Measurements from ENCODE around the gene AMER2. TPM values are rescaled to one million over a fixed set of nuclear protein-coding genes. Genes with fewer than 3 reads are reported as not detected.
"Not testable (repeated sequence)": the region's sequence is repeated elsewhere in the genome, so short reads cannot be mapped to it uniquely, and the experiment has no call there.

Gene AMER2
- total RNA-seq, 4 donors from 2014 or later: under 0.01 to 0.17 TPM; not detected in 2

- no peaks in the 10 kb centered on the region for H3K36me3 ChIP-seq
- no peak overlapping the region for H3K4me3 ChIP-seq
- peaks cover 0 to 29% (median 9%) of the 10 kb centered on the region in 4 donors for H3K27me3 ChIP-seq
- TF ChIP-seq POLR2A (IDR thresholded peaks at IDR 0.05; ENCODE audit: low read depth) (no peak), CTCF (IDR thresholded peaks at IDR 0.05) (no peak)
- H3K9me3 ChIP-seq: no peaks in the 10 kb centered on the region
- DNase-seq (ENCODE audit: extremely low spot score): no peak
- H3K4me1 ChIP-seq: peaks cover 0 to 10% (median 6%) of the 10 kb centered on the region in 4 donors
- no peak overlapping the region for H3K27ac ChIP-seq (replicated peaks in 1 of 4)
- intact Hi-C loops (cut with DNase I): no loop called here
- 93% methylated on average over 3 of the region's 3 CpGs for whole genome bisulfite sequencing
Observed at GRCh38 chr13:25166306-25166705, 5.8 kb downstream of the AMER2 start.

GRCh38 chr13:25165663-25166062 is 6.4 kb downstream of the AMER2 start:
- Histone ChIP-seq H3K9me3 (no peaks in the 10 kb centered on the region), H3K36me3 (no peaks in the 10 kb centered on the region), H3K27me3 (peaks cover 0 to 23% (median 5%) of the 10 kb centered on the region in 4 donors), H3K27ac (replicated peaks in 1 of 4) (no peak overlapping the region), H3K4me1 (peaks cover 0 to 4% (median under 1%) of the 10 kb centered on the region in 4 donors), H3K4me3 (no peak overlapping the region)
- peak; percentile 80 for DNase-seq (ENCODE audit: extremely low spot score)
- WGBS: 86% methylated on average over 6 of the region's 6 CpGs
- intact Hi-C loops (cut with DNase I): no loop called here
- TF ChIP-seq POLR2A (IDR thresholded peaks at IDR 0.05; ENCODE audit: low read depth): no peak
- TF ChIP-seq POLR2AphosphoS5 (IDR thresholded peaks at IDR 0.05): no peak
- no peak for TF ChIP-seq CTCF (IDR thresholded peaks at IDR 0.05)
- TF ChIP-seq EP300 (IDR thresholded peaks at IDR 0.05): no peak

- WGBS: 58% methylated on average over 5 of the region's 5 CpGs
- peaks cover 0 to 18% (median 3%) of the 10 kb centered on the region in 4 donors for H3K27me3 ChIP-seq
- H3K9me3 ChIP-seq; H3K4me1 ChIP-seq; H3K36me3 ChIP-seq; DNase-seq (ENCODE audit: extremely low spot score); H3K4me3 ChIP-seq; H3K27ac ChIP-seq (replicated peaks in 1 of 4); intact Hi-C loops (cut with DNase I): not testable (repeated sequence)
Observed at GRCh38 chr13:25165163-25165562, 6.9 kb downstream of the AMER2 start.

- Histone ChIP-seq H3K4me3 (no peak overlapping the region), H3K9me3 (no peaks in the 10 kb centered on the region), H3K27me3 (peaks cover 0 to 13% (median 0%) of the 10 kb centered on the region in 4 donors), H3K4me1 (no peaks in the 10 kb centered on the region), H3K36me3 (no peaks in the 10 kb centered on the region), H3K27ac (replicated peaks in 1 of 4) (no peak overlapping the region)
- WGBS: 73% methylated on average over 2 of the region's 2 CpGs
- peak; percentile 62 for DNase-seq (ENCODE audit: extremely low spot score)
- intact Hi-C loops (cut with DNase I): no loop called here
- TF ChIP-seq CTCF (IDR thresholded peaks at IDR 0.05) (no peak), EP300 (IDR thresholded peaks at IDR 0.05) (no peak), POLR2A (IDR thresholded peaks at IDR 0.05; ENCODE audit: low read depth) (no peak), POLR2AphosphoS5 (IDR thresholded peaks at IDR 0.05) (no peak)
Observed at GRCh38 chr13:25157681-25158080, 14.4 kb downstream of the AMER2 start.

GRCh38 chr13:25153736-25154135 is 18.4 kb downstream of the AMER2 start:
- TF ChIP-seq POLR2AphosphoS5 (IDR thresholded peaks at IDR 0.05): no peak
- no peak for TF ChIP-seq EP300 (IDR thresholded peaks at IDR 0.05)
- no peak for TF ChIP-seq CTCF (IDR thresholded peaks at IDR 0.05)
- no peak for TF ChIP-seq POLR2A (IDR thresholded peaks at IDR 0.05; ENCODE audit: low read depth)

More at GRCh38 chr13:25153736-25154135, 18.4 kb downstream of the AMER2 start:
- Histone ChIP-seq H3K27ac (replicated peaks in 1 of 4) (no peak overlapping the region), H3K4me3 (no peak overlapping the region), H3K36me3 (no peaks in the 10 kb centered on the region), H3K4me1 (no peaks in the 10 kb centered on the region), H3K9me3 (no peaks in the 10 kb centered on the region), H3K27me3 (peaks cover 0 to 34% (median 0%) of the 10 kb centered on the region in 4 donors)
- intact Hi-C loops (cut with DNase I): no loop called here
- WGBS: 34% methylated on average over 2 of the region's 2 CpGs
- DNase-seq (ENCODE audit: extremely low spot score): no peak
